ENCODE results near the gene PPT2.
"Not testable (repeated sequence)": the region's sequence is repeated elsewhere in the genome, so short reads cannot be mapped to it uniquely, and the experiment has no call there.

The PPT2 gene

DNA sequence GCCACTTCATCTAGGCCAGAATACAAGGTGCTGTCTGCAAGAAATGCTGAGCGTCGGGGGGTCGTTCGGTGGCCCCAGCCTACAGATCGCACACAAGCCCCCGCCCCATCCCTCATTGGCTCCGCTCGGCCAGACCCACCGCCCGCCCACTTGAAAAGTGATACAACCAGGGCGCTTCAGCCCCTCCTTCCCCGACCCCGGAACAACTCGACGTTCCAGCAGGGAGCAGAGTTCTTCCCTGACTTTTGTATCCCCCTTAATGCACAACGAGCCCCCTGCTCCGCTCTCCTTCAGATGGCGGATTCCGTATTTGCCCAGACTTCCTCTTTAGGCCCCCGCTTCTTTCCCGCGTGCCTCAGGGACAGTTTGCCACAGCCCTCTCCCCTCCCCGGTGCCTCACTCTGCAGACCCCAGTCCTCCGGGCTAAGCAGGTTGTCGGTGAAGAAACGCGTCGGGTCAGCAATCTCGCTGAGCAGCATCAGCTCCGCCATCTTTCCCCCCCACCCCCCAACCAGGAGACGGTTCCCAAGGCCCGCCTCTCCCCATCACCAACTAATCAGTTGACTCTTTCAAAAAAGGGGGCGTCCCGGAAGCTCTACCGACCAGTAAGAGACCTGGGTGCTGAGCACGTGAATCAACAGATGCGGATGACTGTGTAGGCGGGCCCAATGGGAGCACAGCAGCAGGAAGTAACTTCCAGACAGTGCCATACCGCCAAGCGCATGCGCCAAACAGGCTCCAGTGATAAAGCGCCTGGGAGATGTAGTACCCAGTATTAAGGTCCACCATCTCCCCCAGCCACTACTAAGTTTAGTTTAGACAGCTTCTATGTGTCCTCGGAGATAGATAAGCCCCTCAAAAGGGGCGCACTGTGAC, 26.0 kb upstream of the PPT2 start, which contains the start of gene ATF6B:
Gene ATF6B (minus strand): TSS at position 530 of the 876 bp plus-strand sequence. CDS start 39 bp downstream, at position 491.
- DNase-seq, result peak; percentile 99

DNA sequence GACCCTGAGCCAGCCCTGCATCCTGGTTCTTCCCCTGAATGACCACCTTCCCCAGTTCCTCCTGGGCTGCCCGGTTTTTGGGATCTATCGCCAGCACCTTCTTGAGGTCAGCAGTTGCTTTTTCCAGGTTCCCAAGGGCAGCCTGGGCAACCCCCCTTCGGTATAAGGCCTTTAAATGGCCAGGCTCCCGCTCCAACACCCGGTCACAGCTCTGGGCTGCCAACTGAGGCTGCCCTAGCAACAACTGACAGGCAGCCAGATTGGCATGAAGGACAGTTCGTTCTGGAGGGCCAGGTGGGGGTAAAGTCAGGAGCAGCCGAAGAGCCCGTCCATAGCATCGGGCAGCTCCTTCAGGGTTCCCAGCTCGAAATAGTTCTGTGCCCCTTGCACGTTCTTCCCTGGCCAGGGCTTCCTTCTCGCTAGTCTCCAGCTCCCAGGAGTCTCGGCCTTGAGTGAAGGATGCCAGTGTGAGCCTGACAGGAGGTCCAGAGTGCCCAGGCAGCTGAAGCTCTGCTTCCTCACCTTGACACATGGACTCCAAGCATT, 25.1 kb upstream of the PPT2 start:
- no peak for DNase-seq

DNA sequence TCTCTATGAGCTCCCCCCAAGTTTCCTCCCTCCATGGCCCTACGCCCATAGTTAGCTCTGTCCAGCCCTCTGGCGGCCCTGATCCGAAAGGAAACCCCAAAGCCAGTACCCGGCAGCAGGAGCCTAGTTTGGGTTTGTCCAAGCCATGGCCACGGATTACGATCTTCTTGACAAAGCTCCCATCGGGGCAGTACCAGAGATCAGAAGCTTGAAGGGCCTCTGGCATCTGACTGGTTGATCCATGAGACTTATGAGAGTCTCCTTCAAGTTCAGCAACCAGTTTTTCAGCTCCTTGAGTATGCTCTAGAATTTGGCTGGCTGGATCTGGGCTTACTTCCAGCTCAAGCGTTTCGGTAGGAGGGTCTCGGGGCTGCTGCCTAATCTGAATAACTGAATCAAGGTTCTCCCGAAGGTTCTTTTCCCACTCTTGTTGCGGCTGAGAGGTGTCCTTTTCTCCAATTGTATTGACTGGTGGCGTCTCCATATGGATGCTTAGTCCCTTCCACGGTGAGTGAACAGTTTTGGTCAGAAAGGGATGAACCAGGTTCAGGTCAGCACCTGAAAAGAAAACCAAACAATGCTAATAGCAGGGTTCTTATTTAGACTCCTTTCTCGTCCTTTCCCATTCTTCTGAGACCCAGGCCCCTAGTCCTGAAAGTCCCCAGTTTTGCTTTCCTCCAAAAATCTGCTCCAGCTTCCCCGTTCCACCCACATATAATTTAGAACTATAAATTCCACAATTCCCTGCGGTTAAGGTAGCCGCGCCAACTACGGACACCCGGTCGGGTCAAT, 24.4 kb upstream of the PPT2 start:
- peak; percentile 73 for DNase-seq

DNA sequence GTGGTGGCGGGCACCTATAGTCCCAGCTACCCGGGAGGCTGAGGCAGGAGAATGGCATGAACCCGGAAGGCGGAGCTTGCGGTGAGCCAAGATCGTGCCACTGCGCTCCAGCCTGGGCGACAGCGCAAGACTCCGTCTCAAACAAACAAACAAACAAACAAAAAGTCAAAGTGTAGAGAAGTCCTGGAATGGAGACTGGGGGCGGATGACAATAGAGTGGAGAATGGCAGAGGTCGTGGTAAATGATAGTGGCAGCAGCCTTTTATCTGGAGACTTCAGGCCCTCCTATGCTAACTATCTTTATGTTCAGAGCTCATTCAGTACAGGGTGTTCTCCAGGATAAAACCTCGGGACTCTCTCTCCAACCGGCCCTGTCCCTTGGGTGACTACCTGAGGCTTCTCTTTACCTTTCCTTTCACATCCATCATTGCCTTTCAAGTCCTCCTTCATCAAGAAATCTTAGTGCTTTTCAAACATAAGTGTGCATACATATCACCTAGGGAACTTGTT, 22.4 kb upstream of the PPT2 start:
- DNase-seq, result no peak

DNA sequence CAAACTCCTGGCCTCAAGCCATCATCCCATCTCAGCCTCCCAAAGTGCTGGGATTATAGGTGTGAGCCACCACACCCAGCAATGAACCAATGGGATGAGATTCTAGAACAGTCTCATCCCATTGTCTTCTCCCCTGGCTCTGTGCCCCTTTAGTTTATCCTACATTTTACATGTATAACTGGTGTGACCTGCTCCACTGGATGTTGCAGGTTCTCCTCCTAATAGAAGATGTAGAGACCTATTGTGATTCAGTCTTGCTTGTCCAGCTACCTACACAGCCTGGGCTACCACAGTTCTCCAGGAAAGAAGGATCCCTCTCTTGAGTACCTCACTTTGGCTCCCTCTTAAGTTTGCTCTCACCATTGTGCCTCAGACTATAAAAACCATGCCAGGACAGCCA, 21.8 kb upstream of the PPT2 start:
- DNase-seq, result no peak

DNA sequence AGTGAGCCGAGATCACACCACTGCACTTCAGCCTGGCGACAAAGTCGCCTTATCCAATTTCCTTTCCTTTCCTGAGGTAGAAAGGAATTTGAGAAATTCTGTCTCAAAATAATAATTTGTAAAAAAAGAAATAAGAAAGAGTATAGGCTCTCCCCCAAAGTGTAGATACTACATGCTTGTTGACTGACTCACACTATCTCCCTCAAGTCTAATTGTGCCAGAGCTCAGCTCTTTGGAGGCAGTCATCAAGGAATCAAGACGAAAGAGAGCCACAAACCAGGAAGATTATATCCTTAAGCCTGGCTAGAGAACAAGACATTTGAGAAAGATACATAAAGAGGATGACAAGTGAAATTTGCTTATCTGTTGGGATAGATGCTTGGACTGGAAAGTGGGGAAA, 20.2 kb upstream of the PPT2 start:
- DNase-seq, result no peak

DNA sequence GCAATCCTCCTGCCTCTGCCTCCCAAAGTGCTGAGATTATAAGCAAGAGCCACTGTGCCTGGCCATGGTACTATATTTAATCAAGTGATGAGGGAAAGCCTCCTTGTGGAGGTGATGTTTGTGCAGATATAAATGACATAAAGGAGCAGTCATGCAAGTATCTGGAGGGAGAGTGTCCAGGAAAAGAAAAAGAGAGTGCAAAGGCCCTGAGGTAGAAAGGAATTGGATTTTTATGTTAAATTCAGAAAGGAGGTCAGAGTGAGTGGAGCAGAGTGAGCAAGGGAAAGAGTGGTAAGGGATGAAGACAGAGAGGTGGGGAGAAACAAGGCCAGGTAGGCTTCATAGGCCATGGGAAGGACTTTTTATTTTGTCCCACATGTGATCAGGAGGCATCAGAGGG, 16.5 kb upstream of the PPT2 start:
- no peak for DNase-seq

DNA sequence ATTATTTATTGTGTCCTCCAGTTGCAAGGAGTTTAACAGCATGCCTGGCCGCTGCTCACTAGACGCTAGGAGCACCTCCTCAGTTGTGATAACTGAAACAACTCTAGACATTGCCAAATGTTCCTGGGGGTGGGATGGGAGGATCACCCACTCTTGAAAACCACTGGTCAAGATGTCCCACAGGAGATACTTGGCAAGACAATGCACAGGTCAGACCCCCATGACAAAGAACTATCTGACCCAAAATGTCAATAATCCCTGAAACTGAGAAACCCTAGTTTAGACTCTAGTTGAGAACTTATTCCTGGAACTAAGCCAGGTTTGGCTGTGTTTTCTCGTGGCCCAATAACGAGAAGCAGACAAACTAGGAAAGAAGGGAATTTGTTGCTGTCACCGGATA, 14.4 kb upstream of the PPT2 start:
- no peak for DNase-seq

DNA sequence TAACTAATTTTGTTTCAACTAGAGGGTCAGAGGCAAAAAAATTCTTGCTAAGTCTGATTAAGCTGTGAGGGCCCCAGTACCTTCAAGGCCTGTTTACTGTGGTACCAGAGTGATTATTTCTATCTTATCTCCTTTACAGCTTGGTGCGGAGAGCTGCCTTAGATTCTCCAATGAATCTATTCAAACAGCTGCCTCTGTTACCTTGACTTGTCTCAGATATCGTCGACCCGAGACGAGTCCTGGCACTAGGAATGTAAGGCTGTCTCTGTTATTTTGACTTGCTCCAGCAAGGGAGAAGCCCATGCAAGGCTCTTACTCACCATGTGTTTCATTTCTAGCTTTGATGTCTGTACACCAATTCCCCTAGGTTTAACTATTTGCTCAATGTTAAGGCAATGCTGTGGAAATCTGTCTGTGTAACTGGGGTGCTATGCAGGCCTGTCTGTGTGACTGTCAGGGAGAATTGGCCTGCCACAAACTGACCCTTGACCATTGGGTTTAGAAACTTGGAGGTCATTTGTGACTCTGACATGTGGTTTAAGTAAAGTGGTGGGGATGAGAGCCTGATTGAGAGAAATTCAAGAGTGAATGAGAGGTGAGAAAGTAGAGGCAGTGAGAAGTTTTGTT, 13.4 kb upstream of the PPT2 start:
- no peak for DNase-seq

DNA sequence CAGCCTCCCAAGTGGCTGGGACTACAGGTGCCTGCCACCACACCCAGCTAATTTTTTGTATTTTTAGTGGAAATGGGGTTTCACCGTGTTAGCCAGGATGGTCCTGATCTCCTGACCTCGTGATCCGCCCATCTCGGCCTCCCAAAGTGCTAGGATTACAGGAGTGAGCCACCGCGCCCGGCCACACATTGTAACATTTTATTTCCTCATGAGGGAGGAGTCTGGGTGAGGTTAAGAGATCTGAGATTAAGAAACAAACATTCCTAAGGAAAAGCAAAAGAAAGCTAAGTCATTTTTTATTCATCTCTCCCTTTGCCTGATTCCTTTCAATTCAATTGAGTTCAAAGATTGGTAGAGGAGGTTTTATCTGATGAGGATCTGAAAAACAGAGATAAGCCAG, 9.7 kb upstream of the PPT2 start:
- not testable (repeated sequence) for DNase-seq

DNA sequence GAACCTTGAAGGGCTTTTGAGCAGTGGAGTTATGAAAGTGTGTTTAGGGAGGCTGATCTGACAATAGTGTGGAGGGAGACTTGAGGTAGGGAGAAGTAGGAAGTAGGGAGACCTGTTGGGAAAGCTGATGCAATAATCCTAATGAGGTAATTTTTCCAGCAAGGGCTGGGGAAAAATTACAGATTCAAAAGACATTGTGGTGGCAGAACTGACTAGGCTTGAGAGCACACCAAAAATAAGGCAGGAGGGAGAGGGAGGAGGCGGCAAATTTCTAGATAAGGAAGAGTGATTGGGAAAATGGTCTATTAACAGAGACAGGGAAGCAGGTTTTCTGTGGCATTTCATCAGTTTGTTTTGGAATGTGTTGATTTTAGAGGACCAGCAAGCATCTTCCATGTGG, 7.7 kb upstream of the PPT2 start:
- DNase-seq, result no peak

DNA sequence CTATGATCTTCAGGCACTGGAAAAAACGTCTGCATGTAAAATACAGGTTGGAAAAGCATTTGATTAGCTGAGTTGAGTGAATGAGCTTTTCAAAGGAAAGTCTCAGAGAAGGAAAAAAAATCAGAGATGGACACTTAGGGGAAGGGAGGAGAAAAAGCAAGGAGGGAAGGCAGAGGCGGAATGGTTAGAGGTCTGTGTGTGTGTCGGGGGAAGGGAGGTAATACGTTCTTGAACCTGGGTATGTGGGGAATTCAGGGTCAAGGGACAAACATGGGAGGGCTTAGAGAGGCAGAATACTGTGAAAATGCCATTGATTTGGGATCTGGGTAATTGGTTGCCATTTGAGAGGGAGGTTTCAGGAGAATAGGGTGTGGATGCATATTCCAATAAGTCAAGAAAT, 7.3 kb upstream of the PPT2 start:
- DNase-seq, result no peak

DNA sequence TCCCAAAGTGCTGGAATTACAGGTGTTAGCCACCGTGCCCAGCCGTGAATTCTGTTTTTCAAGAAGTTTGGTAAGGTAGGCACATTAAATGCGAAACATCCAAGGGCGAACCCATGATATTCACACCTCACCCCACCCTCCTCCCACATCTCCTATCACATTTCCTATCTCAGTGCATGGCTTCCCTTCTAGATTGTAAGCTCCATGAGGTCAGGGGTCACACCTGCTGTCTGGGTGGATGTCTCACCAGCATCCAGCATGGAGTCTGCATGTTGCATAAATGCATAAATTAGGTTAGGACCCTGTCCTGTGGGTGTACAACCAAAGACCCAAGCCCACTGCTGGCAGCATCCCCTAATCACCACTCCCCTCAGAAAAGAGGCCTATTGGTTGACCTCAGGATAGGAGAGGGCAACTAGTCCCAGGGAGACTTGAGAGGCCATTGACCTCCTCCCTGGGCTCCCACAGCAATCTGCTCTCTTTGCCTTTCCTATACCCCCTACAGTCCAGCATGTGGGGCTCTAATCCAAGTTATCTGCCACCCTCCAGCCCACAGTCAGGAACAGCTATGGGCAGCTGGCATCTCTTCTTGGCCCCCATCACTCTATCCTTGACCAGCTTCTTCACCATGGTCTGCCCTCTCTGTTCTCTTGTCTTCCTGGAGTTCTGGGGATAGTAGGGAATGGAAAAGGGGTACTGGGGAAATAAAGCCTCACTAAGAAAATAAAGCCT, 6.4 kb upstream of the PPT2 start:
- no peak for DNase-seq

DNA sequence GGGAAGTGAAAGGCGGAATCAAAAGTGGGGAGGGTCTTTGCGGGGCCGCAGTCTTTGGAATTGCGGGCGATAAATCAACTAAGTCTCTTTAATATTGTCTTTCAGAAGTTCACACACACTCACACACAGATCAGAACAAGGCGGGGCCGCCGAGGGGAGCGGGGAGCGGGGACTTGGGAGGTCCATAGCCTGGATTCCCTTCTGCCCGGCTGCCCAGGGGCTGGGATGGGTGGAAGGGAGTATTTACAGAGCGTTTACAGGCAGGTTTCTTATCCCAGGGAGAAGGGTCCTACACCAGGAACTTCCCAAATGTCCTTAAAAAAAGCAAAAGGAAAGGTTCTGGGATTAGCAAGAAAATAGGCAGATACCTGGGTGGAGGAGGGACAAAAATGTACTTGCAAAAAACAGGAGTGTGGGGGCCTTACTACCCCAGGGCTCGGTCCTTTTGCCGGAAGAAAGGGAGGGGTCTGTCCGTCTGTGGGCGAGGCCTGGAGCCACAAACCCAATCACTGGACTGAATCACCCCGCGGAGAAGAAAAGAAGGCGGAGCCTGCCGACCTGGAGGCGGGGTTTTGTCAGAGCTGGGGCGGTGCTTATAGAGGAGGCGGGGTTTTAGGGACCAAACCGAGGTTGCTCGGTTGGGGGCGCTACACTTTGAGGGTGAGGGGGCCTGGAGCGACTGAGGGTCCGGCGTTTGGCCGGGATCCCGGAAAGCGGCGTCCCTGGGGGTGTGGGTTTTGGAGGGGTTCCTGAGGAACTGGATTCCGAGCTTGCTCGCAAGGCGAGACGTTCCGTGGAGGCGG, 5.5 kb upstream of the PPT2 start:
- no peak for DNase-seq

DNA sequence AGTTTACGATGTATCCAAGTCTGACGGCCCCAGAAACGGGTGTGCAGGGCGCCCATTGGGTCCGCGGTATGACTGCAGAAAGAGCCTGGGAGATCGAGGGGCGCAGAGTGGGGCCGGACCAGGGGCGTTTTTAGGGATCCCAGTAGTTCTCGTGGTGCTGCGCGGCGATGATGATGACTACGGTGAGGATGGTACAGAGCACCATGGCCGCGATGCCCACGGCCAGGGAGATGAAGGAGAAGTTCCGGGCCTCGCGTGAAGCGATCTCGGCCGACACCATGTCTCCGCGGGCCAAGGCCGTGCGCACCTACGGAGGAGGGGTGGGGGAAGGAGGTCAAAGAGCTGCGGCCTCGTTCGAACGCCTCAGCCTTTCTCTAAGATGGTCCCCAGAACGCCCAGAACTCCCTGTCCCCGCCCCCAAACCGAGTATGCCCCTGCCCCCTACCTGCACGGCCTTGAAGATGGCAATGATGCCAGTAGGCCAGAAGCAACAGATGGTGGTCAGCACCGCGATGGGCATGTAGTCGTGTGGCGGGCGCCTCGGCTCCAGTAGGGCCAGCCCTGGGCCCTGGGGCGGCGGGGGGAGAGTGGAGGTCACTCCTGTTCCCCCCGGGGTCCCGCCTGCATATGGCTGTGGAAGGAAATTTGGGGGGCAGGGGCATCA, 4.7 kb upstream of the PPT2 start:
- no peak for DNase-seq

DNA sequence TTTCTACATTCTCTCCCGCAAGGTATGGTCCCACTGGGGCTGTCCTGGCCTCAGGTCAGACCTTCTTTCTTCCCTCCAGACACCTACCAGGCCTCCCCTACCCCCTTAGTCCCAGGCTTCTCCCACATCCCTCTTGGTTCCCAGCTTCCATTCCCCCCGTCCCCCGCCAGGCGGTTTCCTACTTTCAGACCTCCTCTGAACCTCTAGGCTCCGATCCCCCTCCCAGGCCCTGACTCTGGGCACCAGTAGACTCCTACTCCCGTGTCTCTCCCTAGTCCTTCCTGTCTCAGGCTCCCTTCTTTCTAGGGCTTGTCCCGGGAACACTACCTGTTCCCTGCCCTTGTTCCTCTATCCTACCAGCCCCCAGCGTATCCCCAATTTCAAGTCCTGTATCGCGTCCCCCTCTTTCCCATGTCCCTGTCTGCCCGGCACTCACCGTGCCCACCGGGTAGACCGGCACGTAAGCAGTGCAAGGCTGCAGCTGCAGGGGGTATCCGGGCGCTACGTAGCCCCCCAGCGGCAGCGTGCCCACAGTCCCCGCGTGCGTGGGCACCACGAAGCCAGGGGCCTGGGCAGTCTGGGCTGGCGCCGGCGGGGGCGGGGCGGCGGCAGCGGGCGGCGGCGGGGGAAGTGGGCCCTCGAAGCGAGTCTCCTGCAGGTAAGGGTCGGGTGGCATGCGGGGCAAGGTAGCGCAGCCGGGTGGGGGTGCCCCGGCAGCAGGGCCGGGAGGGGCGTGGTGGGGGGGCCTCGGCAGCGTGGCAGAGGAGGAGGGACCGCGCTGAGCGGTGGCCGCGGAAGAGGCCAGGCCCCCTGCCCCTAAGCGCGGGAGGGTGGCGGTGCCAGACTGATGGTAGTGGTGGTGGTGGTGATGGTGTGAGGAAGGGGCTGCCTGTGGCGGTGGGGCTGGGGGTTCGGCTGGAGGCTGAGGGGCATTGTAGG, 3.7 kb upstream of the PPT2 start:
- no peak for DNase-seq

DNA sequence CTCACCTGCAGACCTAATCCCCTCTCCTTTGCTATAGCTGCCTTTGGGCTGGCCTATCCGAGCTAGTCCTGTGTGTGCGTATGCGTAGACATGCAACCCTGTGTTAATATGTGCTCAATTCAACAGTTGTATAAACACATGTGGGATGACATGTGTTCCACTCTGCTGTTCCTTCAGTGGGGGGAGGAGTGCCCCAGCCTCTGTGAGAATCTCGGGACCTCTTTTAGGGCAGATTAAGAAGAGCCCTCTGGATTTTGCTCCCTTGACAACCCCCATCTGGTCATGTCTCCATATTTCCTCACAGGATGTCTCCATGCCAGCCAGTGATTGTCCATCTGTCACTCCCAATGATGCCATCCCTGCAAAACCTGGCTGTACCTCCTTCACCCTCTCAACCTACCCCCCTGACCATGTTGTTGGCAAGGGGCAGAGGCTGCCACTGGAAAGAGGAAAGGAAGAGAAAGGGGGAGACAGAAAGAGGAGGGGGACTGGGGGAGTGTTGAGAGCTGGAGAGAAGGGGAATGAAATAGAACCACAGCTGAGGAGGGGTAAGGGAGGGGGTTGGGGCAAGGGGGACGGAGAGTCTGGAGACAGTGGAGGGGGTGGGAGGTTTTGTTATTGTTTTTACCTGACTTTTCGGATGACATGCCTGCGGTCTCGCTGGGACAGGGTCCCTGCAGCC, 2.6 kb upstream of the PPT2 start:
- no peak for DNase-seq

DNA sequence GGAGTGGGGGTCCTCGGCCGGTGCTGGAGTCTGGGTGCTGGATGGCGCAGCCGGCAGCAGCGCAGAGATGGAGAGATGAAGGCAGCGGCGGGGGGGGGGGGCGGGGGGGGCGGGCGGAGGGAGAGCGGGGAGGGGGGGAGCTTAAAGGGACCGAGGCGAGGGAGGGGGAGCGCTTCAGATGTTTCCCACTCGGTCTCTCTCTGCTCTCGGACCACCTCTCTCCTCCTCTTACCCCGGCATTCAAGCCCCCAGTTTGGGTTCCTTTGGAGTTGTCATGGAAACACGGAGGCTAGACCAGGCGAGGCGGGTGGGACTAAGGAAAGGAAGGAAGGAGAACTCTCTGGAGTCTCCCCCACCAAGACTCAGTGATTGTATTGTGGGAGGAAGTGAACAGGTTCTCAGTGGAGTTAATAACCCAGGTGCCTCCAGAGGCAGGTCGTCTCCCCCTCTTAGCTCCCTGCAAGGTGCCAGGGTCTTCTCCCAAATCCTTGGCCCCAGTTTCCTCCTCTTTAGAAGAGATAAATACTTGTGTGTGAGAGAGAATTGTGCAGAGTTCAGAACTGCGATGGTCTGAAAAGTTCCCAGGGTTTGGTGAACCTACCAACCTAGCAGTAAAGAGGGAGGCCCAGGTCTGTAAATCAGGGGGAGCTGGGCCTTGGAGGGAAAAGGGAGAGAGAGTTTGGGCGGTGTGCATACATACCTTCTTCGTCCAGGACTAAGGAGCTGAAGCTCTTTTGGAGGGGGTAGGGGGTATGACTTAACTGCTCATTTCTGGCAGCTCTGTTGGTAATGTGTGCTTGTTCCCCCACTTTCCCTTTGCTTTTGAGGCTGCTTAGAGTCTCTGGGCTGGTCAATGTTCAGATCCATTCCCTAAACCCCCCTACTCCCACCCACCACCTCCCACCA, 1.8 kb upstream of the PPT2 start, which contains the start of gene PRRT1:
Gene PRRT1 (minus strand): TSS at position 77 of the 906 bp plus-strand sequence. CDS start 112 bp downstream, outside the sequence.
- DNase-seq, result no peak
